Hepatic stellate cell (primary cell): ENCODE data around the gene TRPV3.
"Not testable (repeated sequence)": the region's sequence is repeated elsewhere in the genome, so short reads cannot be mapped to it uniquely, and the experiment has no call there.

Experiments used
- DNase-seq: peaks from one replicate; pipeline ENCODE4 v3.0.0; 2011; ENCODE audit warnings: low spot score

Gene TRPV3

GRCh38 chr17:3524024-3524423, 33.6 kb downstream of the TRPV3 start:
- no peak for DNase-seq

- not testable (repeated sequence) for DNase-seq
Measured at GRCh38 chr17:3519472-3519871, 38.1 kb downstream of the TRPV3 start.

- DNase-seq, result no peak
Measured at GRCh38 chr17:3514873-3515272, 42.7 kb downstream of the TRPV3 start.

GRCh38 chr17:3514167-3514566, 43.4 kb downstream of the TRPV3 start:
- not testable (repeated sequence) for DNase-seq

- DNase-seq, result no peak
Measured at GRCh38 chr17:3513305-3514035, 44.1 kb downstream of the TRPV3 start.

GRCh38 chr17:3512505-3513171, 45.0 kb downstream of the TRPV3 start:
- no peak for DNase-seq

- no peak for DNase-seq
Measured at GRCh38 chr17:3511852-3512504, 45.6 kb downstream of the TRPV3 start.

- DNase-seq, result no peak
Measured at GRCh38 chr17:3510090-3510489, 47.5 kb downstream of the TRPV3 start.

- no peak for DNase-seq
Measured at GRCh38 chr17:3507869-3508268, 49.7 kb downstream of the TRPV3 start.

GRCh38 chr17:3507071-3507470, 50.5 kb downstream of the TRPV3 start:
- no peak for DNase-seq

- no peak for DNase-seq
Measured at GRCh38 chr17:3506054-3506453, 51.6 kb downstream of the TRPV3 start.

- no peak for DNase-seq
Measured at GRCh38 chr17:3505008-3505407, 52.6 kb downstream of the TRPV3 start.

- no peak for DNase-seq
Measured at GRCh38 chr17:3503285-3503684, 54.3 kb downstream of the TRPV3 start.

GRCh38 chr17:3502466-3502865, 55.1 kb downstream of the TRPV3 start:
- no peak for DNase-seq

- no peak for DNase-seq
Measured at GRCh38 chr17:3501344-3501743, 56.3 kb downstream of the TRPV3 start.

- no peak for DNase-seq
Measured at GRCh38 chr17:3497101-3497500, 60.5 kb downstream of the TRPV3 start.

GRCh38 chr17:3485481-3486068, 72.0 kb downstream of the TRPV3 start:
- no peak for DNase-seq

GRCh38 chr17:3482852-3483251, 74.8 kb downstream of the TRPV3 start:
- DNase-seq, result no peak

GRCh38 chr17:3479988-3480387, 77.6 kb downstream of the TRPV3 start:
- no peak for DNase-seq

GRCh38 chr17:3475812-3476610, 81.6 kb downstream of the TRPV3 start, which contains the start of gene ASPA:
ASPA (plus strand) TSS chr17:3475997; CDS start chr17:3476160, 163 bp downstream.
- no peak for DNase-seq

- no peak for DNase-seq
Measured at GRCh38 chr17:3475251-3475685, 82.3 kb downstream of the TRPV3 start.

GRCh38 chr17:3474212-3474611, 83.4 kb downstream of the TRPV3 start:
- no peak for DNase-seq
